ENCODE results near the gene CXXC4.

The CXXC4 gene

GRCh38 chr4:104494822-104495559 lies at the start of gene CXXC4:
TSS of gene CXXC4 (minus strand) at chr4:104494894. CDS start at chr4:104491802, 3,092 bp downstream.
- DNase-seq (ENCODE audit: low read depth in 2 of 2) = no peak

- DNase-seq (ENCODE audit: low read depth in 2 of 2) = no peak
Measured at GRCh38 chr4:104533156-104533555, 38.5 kb upstream of the CXXC4 start.

DNA sequence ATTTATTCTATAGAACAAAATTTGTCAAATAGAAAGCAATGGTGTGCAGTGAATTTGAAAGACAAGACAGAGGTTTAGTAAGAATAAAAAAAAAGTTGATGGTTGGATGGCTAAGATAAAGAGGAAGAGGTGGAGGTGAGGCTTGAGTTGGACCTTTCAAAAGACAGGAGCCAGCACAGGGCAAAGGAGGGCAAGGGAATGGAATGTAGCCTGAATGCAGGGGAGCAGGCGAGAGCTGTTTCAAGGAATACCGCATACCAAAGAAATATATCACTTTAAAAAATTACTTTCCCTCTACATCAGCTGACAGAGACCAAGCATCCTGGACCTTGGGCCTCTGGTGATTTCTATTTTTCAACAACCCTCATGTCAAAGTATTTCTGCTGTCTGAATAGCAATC lies 38.0 kb upstream of the CXXC4 start:
- no peak for DNase-seq (ENCODE audit: low read depth in 2 of 2)

DNA sequence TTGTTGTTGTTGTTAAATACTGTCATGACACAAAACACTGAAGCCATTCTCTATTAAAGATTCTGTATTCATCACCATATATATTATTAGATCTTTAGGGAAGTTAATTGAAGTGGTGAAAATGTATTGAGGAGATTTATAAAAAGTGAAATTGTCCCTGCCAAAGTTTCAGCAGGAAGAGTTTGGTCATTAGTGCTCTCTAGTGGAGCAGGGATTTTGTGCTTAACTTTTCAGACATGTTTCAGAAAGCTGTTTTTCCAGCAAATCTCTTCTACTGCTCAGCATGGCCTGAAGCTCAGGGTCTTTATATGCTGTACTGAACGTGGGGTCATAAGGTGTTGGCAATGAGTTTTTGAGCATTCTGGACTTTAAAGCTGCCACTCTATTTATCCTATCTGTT lies 36.7 kb upstream of the CXXC4 start:
- no peak for DNase-seq (ENCODE audit: low read depth in 2 of 2)

- no peak for DNase-seq (ENCODE audit: low read depth in 2 of 2)
Measured at GRCh38 chr4:104530426-104530825, 35.7 kb upstream of the CXXC4 start.

DNA sequence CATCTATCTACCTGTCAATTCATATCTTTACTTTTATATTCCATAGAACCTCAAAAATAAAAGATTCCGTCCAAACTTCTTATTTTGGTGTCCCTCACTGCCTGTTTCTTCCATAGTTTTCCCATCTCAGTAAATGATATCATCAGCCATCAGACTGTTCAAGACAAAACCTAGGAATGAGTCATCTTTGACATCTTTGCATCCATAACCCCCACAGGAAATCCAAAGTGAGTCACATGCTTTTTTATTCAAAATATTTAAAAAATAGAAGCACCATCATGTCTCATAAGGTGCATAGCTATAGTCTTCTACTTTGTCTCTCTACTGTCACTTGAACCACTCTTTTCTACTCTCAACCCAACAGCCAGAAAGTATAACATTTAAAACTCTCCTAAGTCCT lies 29.9 kb upstream of the CXXC4 start:
- DNase-seq (ENCODE audit: low read depth in 2 of 2) = no peak

DNA sequence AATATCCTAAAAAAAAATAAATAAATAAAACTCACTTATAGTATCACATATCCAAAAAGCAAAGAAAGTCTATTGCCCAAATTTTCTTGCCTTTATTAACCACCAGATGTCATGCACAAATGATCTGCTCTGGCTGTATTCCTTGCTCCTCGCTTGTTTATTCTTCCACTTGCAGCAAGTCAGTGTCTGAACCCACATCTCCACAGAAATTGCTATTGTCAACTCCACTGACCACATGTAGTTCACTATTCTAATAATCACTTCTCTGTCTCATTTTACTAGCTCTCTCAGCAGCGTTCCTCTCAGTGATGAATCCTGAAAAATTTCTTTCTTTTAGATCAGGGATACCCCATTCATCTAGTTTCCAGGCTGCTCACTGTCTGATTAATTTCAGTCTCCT lies 29.3 kb upstream of the CXXC4 start:
- DNase-seq (ENCODE audit: low read depth in 2 of 2) = no peak

DNA sequence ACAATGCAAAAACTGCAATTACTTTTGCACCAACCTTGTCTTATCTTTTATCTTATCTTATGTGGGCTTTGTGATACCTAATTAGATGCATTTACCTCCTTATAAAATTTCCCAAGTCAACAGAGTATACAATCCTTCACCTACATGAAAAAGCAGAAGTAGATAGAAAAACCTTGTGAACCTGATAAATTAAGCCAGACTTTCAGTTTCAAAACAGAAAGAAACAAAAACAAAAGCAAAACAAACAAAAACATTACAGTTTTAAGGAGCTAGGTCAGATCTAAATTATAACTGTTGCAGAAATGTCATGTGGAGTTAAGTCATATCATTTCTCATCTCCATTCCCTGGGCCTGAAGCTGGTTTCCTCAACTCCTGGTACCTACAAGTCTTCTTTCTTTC lies 24.9 kb upstream of the CXXC4 start:
- no peak for DNase-seq (ENCODE audit: low read depth in 2 of 2)

GRCh38 chr4:104516884-104517283 lies 22.2 kb upstream of the CXXC4 start:
- no peak for DNase-seq (ENCODE audit: low read depth in 2 of 2)

GRCh38 chr4:104508224-104508623 lies 13.5 kb upstream of the CXXC4 start:
- DNase-seq (ENCODE audit: low read depth in 2 of 2) = no peak

DNA sequence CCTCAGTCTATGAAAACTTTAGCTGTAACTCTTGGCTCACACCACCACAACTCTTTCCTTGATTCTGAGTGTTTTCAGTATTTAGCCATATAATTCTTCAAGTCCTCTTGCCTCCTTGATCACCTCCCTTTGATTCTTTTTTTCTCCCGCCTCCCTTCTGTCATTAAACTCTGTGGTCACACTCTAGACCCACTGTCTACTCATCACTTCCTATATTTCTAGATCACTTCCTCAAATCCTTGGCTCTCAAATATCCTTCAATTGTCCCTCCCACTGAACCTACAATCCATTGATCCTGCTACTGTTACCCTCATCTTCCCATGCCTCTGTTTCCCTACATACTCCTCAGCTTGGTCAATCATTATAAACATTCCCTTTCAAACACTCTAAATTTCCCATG lies 12.4 kb upstream of the CXXC4 start:
- DNase-seq (ENCODE audit: low read depth in 2 of 2) = no peak

DNA sequence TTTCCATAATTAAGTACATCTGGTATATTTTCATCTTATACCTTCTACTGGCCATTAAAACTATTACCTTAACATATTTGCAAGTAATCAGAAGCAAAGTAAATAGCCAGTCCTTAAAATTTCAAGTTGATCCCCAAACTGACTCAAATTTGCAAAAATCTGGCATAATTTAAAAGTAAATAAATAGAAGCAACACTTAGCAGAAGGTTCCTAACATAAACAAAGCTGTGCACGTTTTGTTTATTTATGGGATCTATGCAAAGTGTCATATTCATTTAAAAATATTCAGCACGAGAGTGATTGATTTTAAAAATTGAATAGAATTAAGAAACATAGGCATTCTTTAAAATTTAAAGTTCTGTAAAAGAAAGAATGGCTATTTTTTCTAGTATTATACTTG lies 9.8 kb upstream of the CXXC4 start:
- no peak for DNase-seq (ENCODE audit: low read depth in 2 of 2)

- no peak for DNase-seq (ENCODE audit: low read depth in 2 of 2)
Measured at GRCh38 chr4:104502471-104502870, 7.8 kb upstream of the CXXC4 start.

GRCh38 chr4:104501290-104501689 lies 6.6 kb upstream of the CXXC4 start:
- DNase-seq (ENCODE audit: low read depth in 2 of 2) = no peak

DNA sequence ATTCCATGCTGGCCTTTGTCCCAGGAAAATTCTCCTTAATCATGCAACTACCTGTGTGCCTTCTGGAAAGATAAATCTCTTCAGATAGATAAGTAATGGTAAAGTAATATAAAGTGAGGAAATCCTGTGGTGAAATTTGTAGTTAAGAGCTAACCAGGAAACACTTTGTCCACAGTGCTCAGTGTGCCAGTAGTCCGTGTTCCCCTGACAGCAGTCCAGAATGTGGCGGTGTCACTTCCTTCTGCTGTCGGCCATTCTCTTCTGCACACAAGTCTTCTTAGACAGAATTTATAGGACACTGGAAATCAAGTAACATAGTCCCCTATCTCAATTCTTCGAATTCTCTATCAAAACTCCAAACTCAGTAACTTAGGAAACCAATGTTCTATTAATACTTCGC lies 5.7 kb upstream of the CXXC4 start:
- DNase-seq (ENCODE audit: low read depth in 2 of 2) = no peak

GRCh38 chr4:104494185-104494584 lies 509 bp downstream of the CXXC4 start:
- no peak for DNase-seq (ENCODE audit: low read depth in 2 of 2)

DNA sequence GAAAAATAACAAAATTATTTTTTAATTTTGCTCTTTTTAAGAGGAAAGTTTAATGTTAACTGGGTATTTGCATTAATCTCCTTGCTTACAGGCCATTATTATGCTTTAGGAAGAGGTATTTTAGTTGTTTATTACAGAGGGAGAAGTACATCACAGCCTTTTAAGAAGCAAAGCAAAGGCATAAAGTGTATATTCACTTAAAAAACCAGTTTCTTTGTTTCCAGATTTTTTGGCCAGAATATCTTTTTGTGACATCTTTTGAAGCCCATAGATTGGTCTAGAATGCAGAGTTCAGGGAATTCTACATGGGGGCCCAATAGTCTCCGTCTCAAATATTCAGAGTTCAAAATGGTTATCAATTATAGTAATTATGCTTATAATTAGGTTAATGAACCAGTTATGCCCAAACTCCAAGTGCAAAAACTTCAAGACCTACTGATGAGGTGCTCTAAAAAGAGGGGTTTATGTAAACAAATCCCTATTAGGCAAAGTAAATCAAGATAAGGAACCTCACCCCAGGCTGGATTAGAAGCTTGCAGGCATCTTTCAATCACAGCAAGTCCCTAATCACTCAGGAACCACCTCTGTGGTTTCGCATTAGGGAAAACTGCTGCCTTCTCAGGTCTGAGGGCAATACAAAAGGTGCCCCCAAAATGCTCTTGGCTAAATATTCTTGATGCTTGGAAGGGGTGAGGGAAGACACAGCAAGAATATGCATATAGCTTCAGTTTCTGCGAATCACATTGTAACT lies 1.4 kb downstream of the CXXC4 start:
- no peak for DNase-seq (ENCODE audit: low read depth in 2 of 2)

GRCh38 chr4:104492183-104492771 lies 2.4 kb downstream of the CXXC4 start:
- DNase-seq (ENCODE audit: low read depth in 2 of 2) = no peak

GRCh38 chr4:104491481-104492182 lies 3.1 kb downstream of the CXXC4 start:
- DNase-seq (ENCODE audit: low read depth in 2 of 2) = peak in 1 of 2 donors; percentile 5

- peak in 1 of 2 donors; percentile 5 for DNase-seq (ENCODE audit: low read depth in 2 of 2)
Measured at GRCh38 chr4:104490770-104491480, 3.8 kb downstream of the CXXC4 start.

- no peak for DNase-seq (ENCODE audit: low read depth in 2 of 2)
Measured at GRCh38 chr4:104490096-104490769, 4.5 kb downstream of the CXXC4 start.

All from stimulated activated CD8-positive, alpha-beta memory T cell treated with anti-CD3 and anti-CD28 coated beads, Interleukin-7, amount 100 ng/mL, for 1 hour (primary cell).